ENCODE measurements around the gene HS3ST5. TPM values are rescaled to one million over a fixed set of nuclear protein-coding genes. Genes with fewer than 3 reads are reported as not detected.

Gene HS3ST5
- total and polyA plus RNA-seq, 2 experiments from 2014 or later: 2.8 to 3.5 TPM

GRCh38 chr6:114171473-114171872, 171.3 kb downstream of the HS3ST5 start:
- Mint-ChIP-seq H3K27me3 (ENCODE audit: insufficient read depth, low read depth, poor library complexity) (peaks cover 5% of the 10 kb centered on the region), H3K4me3 (no peak overlapping the region), H3K4me1 (peaks cover 39% of the 10 kb centered on the region), H3K36me3 (ENCODE audit: low read depth) (no peaks in the 10 kb centered on the region; the same call in 2 of the 3 replicates), H3K27ac (no peak overlapping the region), H3K9me3 (no peaks in the 10 kb centered on the region)
- H3K4me2 ChIP-seq: no peak overlapping the region
- no peak overlapping the region for H2AFZ ChIP-seq
- no peak overlapping the region for H3K4me3 ChIP-seq
- ATAC-seq (no peak), DNase-seq (ENCODE audit: low spot score) (no peak)
- no peaks in the 10 kb centered on the region for H4K20me1 ChIP-seq (replicated peaks; ENCODE audit: insufficient read depth)
- H3K9me2 ChIP-seq (ENCODE audit: insufficient read depth): no peaks in the 10 kb centered on the region
- H3F3A ChIP-seq (replicated peaks; ENCODE audit: low read depth): no peaks in the 10 kb centered on the region
- no peaks in the 10 kb centered on the region for H3K36me3 ChIP-seq (ENCODE audit: insufficient read depth)
- peaks cover 27% of the 10 kb centered on the region for H3K4me1 ChIP-seq (ENCODE audit: insufficient read depth)
- no peaks in the 10 kb centered on the region for H3K79me2 ChIP-seq (replicated peaks; ENCODE audit: insufficient read depth)
- no peak overlapping the region for H3K27ac ChIP-seq (ENCODE audit: low read depth)
- TF ChIP-seq JUNB (IDR thresholded peaks at IDR 0.05; ENCODE audit: unreplicated experiment) (no peak), REST (IDR thresholded peaks at IDR 0.05; ENCODE audit: unreplicated experiment) (no peak), CREB1 (CRISPR knock-in tag; IDR thresholded peaks at IDR 0.05; ENCODE audit: low read depth) (no peak), POLR2AphosphoS5 (IDR thresholded peaks at IDR 0.05; ENCODE audit: low read depth) (no peak), ETS1 (IDR thresholded peaks at IDR 0.05) (no peak), ZNF114 (CRISPR knock-in tag; IDR thresholded peaks at IDR 0.05) (no peak), NANOG (IDR thresholded peaks at IDR 0.05; ENCODE audit: borderline replicate concordance) (no peak)
- no peaks in the 10 kb centered on the region for H3K27me3 ChIP-seq (ENCODE audit: insufficient read depth)

- Mint-ChIP-seq H3K9me3 (no peaks in the 10 kb centered on the region), H3K27me3 (ENCODE audit: insufficient read depth, low read depth, poor library complexity) (peaks cover 5% of the 10 kb centered on the region), H3K4me3 (no peak overlapping the region), H3K27ac (no peak overlapping the region), H3K36me3 (ENCODE audit: low read depth) (no peaks in the 10 kb centered on the region; the same call in 2 of the 3 replicates), H3K4me1 (peaks cover 34% of the 10 kb centered on the region)
- Histone ChIP-seq H3K9me2 (ENCODE audit: insufficient read depth) (no peaks in the 10 kb centered on the region), H3K79me2 (replicated peaks; ENCODE audit: insufficient read depth) (no peaks in the 10 kb centered on the region), H2AFZ (no peak overlapping the region), H3K4me2 (no peak overlapping the region), H3K36me3 (ENCODE audit: insufficient read depth) (no peaks in the 10 kb centered on the region), H3K27ac (ENCODE audit: low read depth) (no peak overlapping the region), H3K27me3 (ENCODE audit: insufficient read depth) (no peaks in the 10 kb centered on the region), H3F3A (replicated peaks; ENCODE audit: low read depth) (no peaks in the 10 kb centered on the region), H4K20me1 (replicated peaks; ENCODE audit: insufficient read depth) (no peaks in the 10 kb centered on the region), H3K4me3 (no peak overlapping the region), H3K4me1 (ENCODE audit: insufficient read depth) (peaks cover 22% of the 10 kb centered on the region)
- ATAC-seq (no peak), DNase-seq (ENCODE audit: low spot score) (no peak)
- TF ChIP-seq POLR2AphosphoS5 (IDR thresholded peaks at IDR 0.05; ENCODE audit: low read depth): no peak
- no peak for TF ChIP-seq CREB1 (CRISPR knock-in tag; IDR thresholded peaks at IDR 0.05; ENCODE audit: low read depth)
- TF ChIP-seq ZNF462 (CRISPR knock-in tag; IDR thresholded peaks at IDR 0.05): no peak
- no peak for TF ChIP-seq ETS1 (IDR thresholded peaks at IDR 0.05)
Observed at GRCh38 chr6:114170958-114171387, 171.8 kb downstream of the HS3ST5 start.

Measured in GM23338 (cell line).